ENCODE results near the gene CDH8. TPM values are rescaled to one million over a fixed set of nuclear protein-coding genes. Genes with fewer than 3 reads are reported as not detected.
A peak's percentile ranks its signal among the peaks of the same experiment; 100 is the strongest.
"Not testable (repeated sequence)": the region's sequence is repeated elsewhere in the genome, so short reads cannot be mapped to it uniquely, and the experiment has no call there.

Gene CDH8
- polyA plus RNA-seq, 4 donors, result 5.7 to 6.7 (median 6.2) TPM

GRCh38 chr16:61798741-61799140 is 237.5 kb downstream of the CDH8 start:
- DNase-seq (ENCODE audit: low read depth in 4 of 4, low spot score in 3 of 4), result no peak

GRCh38 chr16:61797961-61798507 is 238.2 kb downstream of the CDH8 start:
- no peak for DNase-seq (ENCODE audit: low read depth in 4 of 4, low spot score in 3 of 4)

GRCh38 chr16:61797296-61797795 is 238.9 kb downstream of the CDH8 start:
- no peak for DNase-seq (ENCODE audit: low read depth in 4 of 4, low spot score in 3 of 4)

GRCh38 chr16:61792194-61792909 is 243.9 kb downstream of the CDH8 start:
- no peak for DNase-seq (ENCODE audit: low read depth in 4 of 4, low spot score in 3 of 4)

- no peak for DNase-seq (ENCODE audit: low read depth in 4 of 4, low spot score in 3 of 4)
Observed at GRCh38 chr16:61791464-61791863, 244.8 kb downstream of the CDH8 start.

GRCh38 chr16:61781855-61782254 is 254.4 kb downstream of the CDH8 start:
- DNase-seq (ENCODE audit: low read depth in 4 of 4, low spot score in 3 of 4), result not testable (repeated sequence)

GRCh38 chr16:61780161-61780560 is 256.1 kb downstream of the CDH8 start:
- no peak for DNase-seq (ENCODE audit: low read depth in 4 of 4, low spot score in 3 of 4)

GRCh38 chr16:61770301-61770700 is 265.9 kb downstream of the CDH8 start:
- DNase-seq (ENCODE audit: low read depth in 4 of 4, low spot score in 3 of 4), result no peak

GRCh38 chr16:61763991-61764390 is 272.2 kb downstream of the CDH8 start:
- no peak for DNase-seq (ENCODE audit: low read depth in 4 of 4, low spot score in 3 of 4)

GRCh38 chr16:61763013-61763412 is 273.2 kb downstream of the CDH8 start:
- no peak for DNase-seq (ENCODE audit: low read depth in 4 of 4, low spot score in 3 of 4)

- no peak for DNase-seq (ENCODE audit: low read depth in 4 of 4, low spot score in 3 of 4)
Observed at GRCh38 chr16:61730997-61731396, 305.2 kb downstream of the CDH8 start.

GRCh38 chr16:61726701-61727100 is 309.5 kb downstream of the CDH8 start:
- DNase-seq (ENCODE audit: low read depth in 4 of 4, low spot score in 3 of 4), result no peak

- DNase-seq (ENCODE audit: low read depth in 4 of 4, low spot score in 3 of 4), result no peak
Observed at GRCh38 chr16:61726125-61726524, 310.1 kb downstream of the CDH8 start.

- DNase-seq (ENCODE audit: low read depth in 4 of 4, low spot score in 3 of 4), result no peak
Observed at GRCh38 chr16:61721544-61721943, 314.7 kb downstream of the CDH8 start.

- DNase-seq (ENCODE audit: low read depth in 4 of 4, low spot score in 3 of 4), result no peak
Observed at GRCh38 chr16:61715393-61715792, 320.8 kb downstream of the CDH8 start.

- DNase-seq (ENCODE audit: low read depth in 4 of 4, low spot score in 3 of 4), result no peak
Observed at GRCh38 chr16:61713787-61714186, 322.5 kb downstream of the CDH8 start.

GRCh38 chr16:61699640-61700039 is 336.6 kb downstream of the CDH8 start:
- not testable (repeated sequence) for DNase-seq (ENCODE audit: low read depth in 4 of 4, low spot score in 3 of 4)

GRCh38 chr16:61684541-61684940 is 351.7 kb downstream of the CDH8 start:
- peak in 1 of 4 donors; percentile 3 for DNase-seq (ENCODE audit: low read depth in 4 of 4, low spot score in 3 of 4)

- DNase-seq (ENCODE audit: low read depth in 4 of 4, low spot score in 3 of 4), result no peak
Observed at GRCh38 chr16:61681673-61682072, 354.6 kb downstream of the CDH8 start.

- DNase-seq (ENCODE audit: low read depth in 4 of 4, low spot score in 3 of 4), result no peak
Observed at GRCh38 chr16:61681124-61681523, 355.1 kb downstream of the CDH8 start.

GRCh38 chr16:61678182-61678581 is 358.1 kb downstream of the CDH8 start:
- no peak for DNase-seq (ENCODE audit: low read depth in 4 of 4, low spot score in 3 of 4)

- no peak for DNase-seq (ENCODE audit: low read depth in 4 of 4, low spot score in 3 of 4)
Observed at GRCh38 chr16:61677776-61678175, 358.5 kb downstream of the CDH8 start.

Measured in right renal pelvis (tissue), 4 donors.